K562 (cell line): Measurements from ENCODE around the gene GALNT12. TPM values are rescaled to one million over a fixed set of nuclear protein-coding genes. Genes with fewer than 3 reads are reported as not detected.

Experiments
- CGGBP1 ChIP-seq: fragments of 250-450 bp; sonication (Bioruptor Pico); IDR thresholded peaks from 2 replicates; pipeline ENCODE4 v1.9.0; 2021; ENCODE audit warnings: mild to moderate bottlenecking
- FOS ChIP-seq: IDR thresholded peaks from 3 replicates; pipeline ENCODE4 v1.6.1; 2011; ENCODE audit not compliant: insufficient read length; ENCODE audit errors: extremely low read depth
- GTF3C2 ChIP-seq: IDR thresholded peaks from 3 replicates; pipeline ENCODE4 v1.6.1; 2011; ENCODE audit warnings: borderline replicate concordance, mild to moderate bottlenecking, moderate library complexity; ENCODE audit not compliant: insufficient read length; ENCODE audit errors: extremely low read depth
- KLF10 ChIP-seq: fragments of 250-450 bp; sonication (Bioruptor Pico); IDR thresholded peaks from 2 replicates; pipeline ENCODE4 v1.6.1; 2021; ENCODE audit warnings: matching md5 sums
- MBD2 ChIP-seq: sonication (generic); IDR thresholded peaks from 2 replicates; pipeline ENCODE4 v1.6.1; 2016; ENCODE audit warnings: low read depth, borderline replicate concordance
- MXD1 ChIP-seq: fragments of 250-450 bp; sonication (Bioruptor Pico); IDR thresholded peaks from 2 replicates; pipeline ENCODE4 v1.8.0; 2021; ENCODE audit warnings: borderline replicate concordance, mild to moderate bottlenecking, moderate library complexity; ENCODE audit not compliant: poor library complexity, severe bottlenecking
- NFIC ChIP-seq: fragments of 450-650 bp; IDR thresholded peaks from 2 replicates; pipeline ENCODE4 v1.6.1; 2017; ENCODE audit warnings: mild to moderate bottlenecking, inconsistent platforms
- NFIX ChIP-seq: fragments of 250-450 bp; sonication (Bioruptor Pico); IDR thresholded peaks from 2 replicates; pipeline ENCODE4 v1.4.0; 2020; ENCODE audit warnings: low read depth, mild to moderate bottlenecking, moderate library complexity
- RBFOX2 ChIP-seq: fragments of 200-400 bp; formaldehyde crosslinking; IDR thresholded peaks from 2 replicates; pipeline ENCODE4 v1.6.1; 2017; ENCODE audit warnings: low read depth, mild to moderate bottlenecking, low read length, moderate library complexity
- RBM14 ChIP-seq: fragments of 200-400 bp; formaldehyde crosslinking; IDR thresholded peaks from 2 replicates; pipeline ENCODE4 v1.6.1; 2018; ENCODE audit warnings: low read depth, mild to moderate bottlenecking, low read length, moderate library complexity, borderline replicate concordance; ENCODE audit not compliant: insufficient read depth
- ZBTB11 ChIP-seq, 3 experiments: fragments of 200-800 bp in 1 of 3; fragments of 250-450 bp in 1 of 3; fragments of 450-650 bp in 1 of 3; sonication (Bioruptor Pico) in 1 of 3; sonication (Bioruptor generic) in 1 of 3; formaldehyde crosslinking in 1 of 3; IDR thresholded peaks; 2 replicates each; pipeline versions ENCODE4 v1.6.1 to v1.8.0; 2016 to 2022; ENCODE audit warnings: mild to moderate bottlenecking in 2 of 3, missing genetic modification characterization in 2 of 3, missing compliant biosample characterization in 1 of 3, moderate library complexity in 1 of 3
- ZBTB34 ChIP-seq: fragments of 250-450 bp; sonication (Bioruptor Pico); IDR thresholded peaks from 2 replicates; pipeline ENCODE4 v1.8.0; 2021; ENCODE audit warnings: mild to moderate bottlenecking, moderate library complexity
- ZFPM2 ChIP-seq: fragments of 250-450 bp; sonication (Bioruptor Pico); IDR thresholded peaks from 2 replicates; pipeline ENCODE4 v1.5.1; 2022; ENCODE audit warnings: mild to moderate bottlenecking
- ZNF408 ChIP-seq: fragments of 250-450 bp; sonication (Bioruptor Pico); IDR thresholded peaks from 2 replicates; pipeline ENCODE4 v1.4.0; 2020; ENCODE audit warnings: low read depth, mild to moderate bottlenecking, moderate library complexity
- polyA plus RNA-seq, 8 experiments: library from polyadenylated mRNA; depleted of rRNA in 4 of 8; stranded (reverse) in 5 of 8; unstranded in 3 of 8; fragments of >200 nt; fragmentation: Nextera tagmentation in 2 of 8; fragmentation: Illumina TruSeq in 1 of 8; extraction: Ambion mirVana in 2 of 8; extraction: Trizol in 1 of 8; gene quantifications; 2 replicates each; pipeline versions ENCODE4 v1.2.1 to v1.2.3, GENCODE V29; 2011 to 2014; ENCODE audit warnings: inconsistent platforms in 1 of 8, missing spikeins in 1 of 8
- total RNA-seq, 7 experiments: library from RNA; depleted of rRNA in 6 of 7; stranded (reverse); fragments of >200 nt in 6 of 7; fragmentation: Illumina TruSeq in 2 of 7; extraction: Trizol in 2 of 7; gene quantifications; 2 replicates each; pipeline versions ENCODE4 v1.2.1 to v1.2.3, GENCODE V29; 2011 to 2021; ENCODE audit warnings: low replicate concordance in 1 of 7
- TF ChIP-seq, protein P1 (sequence below): fragments of 450-650 bp; formaldehyde crosslinking; IDR thresholded peaks from 2 replicates; pipeline ENCODE4 v1.4.0; 2020; ENCODE audit warnings: mild to moderate bottlenecking, moderate library complexity

GALNT12 gene
- total and polyA plus RNA-seq, 9 of the 15 experiments (the other 6 are each of a cell fraction or from before 2014, with no cell fraction given), result 29.7 to 82.9 (median 44.2) TPM

DNA sequence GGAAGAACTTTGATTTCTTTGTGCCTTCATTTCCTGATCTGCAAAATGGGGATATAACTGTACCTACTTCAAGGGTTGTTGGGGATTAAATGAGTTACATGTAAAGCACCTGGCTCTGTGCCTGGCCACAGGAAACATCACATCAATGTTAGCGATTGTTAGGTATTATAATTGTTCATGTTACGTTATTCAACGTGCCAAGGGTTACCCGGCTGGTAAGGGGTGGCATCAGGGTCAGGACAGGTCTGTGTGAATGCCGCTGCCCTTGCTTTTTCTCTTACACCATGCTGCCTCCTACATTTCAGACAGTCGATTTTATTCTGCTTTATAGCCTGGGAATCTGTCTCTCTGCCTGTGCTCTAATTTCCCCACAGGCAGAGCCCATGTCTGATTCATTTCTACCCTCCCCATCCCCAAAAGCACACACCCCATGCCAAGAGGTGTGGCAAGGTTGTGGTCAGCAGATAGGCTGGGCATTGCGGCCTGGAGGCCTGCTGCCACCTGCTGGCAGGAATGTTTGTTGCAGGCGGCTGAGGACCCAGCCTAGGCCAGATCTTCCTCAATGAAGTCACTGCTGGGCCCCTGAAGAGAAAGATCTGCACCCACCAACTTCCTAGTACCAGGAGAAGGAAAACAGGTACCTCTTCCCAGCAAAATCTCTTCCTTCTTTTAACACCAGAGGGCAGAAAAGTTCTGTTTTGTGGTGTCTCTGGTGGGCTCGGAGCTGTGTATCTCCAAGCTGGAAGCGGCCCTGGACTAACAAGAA, 16.4 kb upstream of the GALNT12 start (continued):
- TF ChIP-seq CGGBP1 (no peak), NFIC (no peak), ZFPM2 (CRISPR knock-in tag) (no peak), ZBTB34 (CRISPR knock-in tag) (no peak), KLF10 (CRISPR knock-in tag) (no peak), GTF3C2 (no peak), MBD2 (no peak), ZNF408 (CRISPR knock-in tag) (no peak), MXD1 (CRISPR knock-in tag) (no peak), RBM14 (no peak), ZBTB11 (CRISPR knock-in tag; IDR thresholded peaks at IDR 0.05) (no peak), FOS (no peak), RBFOX2 (peak; percentile 4; the same call in 1 of the 2 replicates), NFIX (CRISPR knock-in tag) (no peak)
- TF ChIP-seq, protein P1, sequence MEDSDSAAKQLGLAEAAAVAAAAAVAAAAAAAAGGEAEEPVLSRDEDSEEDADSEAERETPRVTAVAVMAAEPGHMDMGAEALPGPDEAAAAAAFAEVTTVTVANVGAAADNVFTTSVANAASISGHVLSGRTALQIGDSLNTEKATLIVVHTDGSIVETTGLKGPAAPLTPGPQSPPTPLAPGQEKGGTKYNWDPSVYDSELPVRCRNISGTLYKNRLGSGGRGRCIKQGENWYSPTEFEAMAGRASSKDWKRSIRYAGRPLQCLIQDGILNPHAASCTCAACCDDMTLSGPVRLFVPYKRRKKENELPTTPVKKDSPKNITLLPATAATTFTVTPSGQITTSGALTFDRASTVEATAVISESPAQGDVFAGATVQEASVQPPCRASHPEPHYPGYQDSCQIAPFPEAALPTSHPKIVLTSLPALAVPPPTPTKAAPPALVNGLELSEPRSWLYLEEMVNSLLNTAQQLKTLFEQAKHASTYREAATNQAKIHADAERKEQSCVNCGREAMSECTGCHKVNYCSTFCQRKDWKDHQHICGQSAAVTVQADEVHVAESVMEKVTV (CRISPR knock-in tag), result 0 out of 2 replicates have a peak, but pooled peaks have one; percentile 25
